HCT116 (cell line): ENCODE results near the gene THOC1. TPM values are rescaled to one million over a fixed set of nuclear protein-coding genes. Genes with fewer than 3 reads are reported as not detected.
A peak's percentile ranks its signal among the peaks of the same experiment; 100 is the strongest.

Experiments
- ATAC-seq: fragments of 200-7000 bp; cut with Tn5 transposase; 2 replicates; pipeline ENCODE4 v1.9.1; 2020; ENCODE audit warnings: mild to moderate bottlenecking, moderate library complexity
- BruUV-seq: library from RNA; stranded (reverse); fragments of 400-500 nt; replicated peaks from 2 replicates; lab custom pipeline; 2021; lab: Mats Ljungman, UMichigan
- CTCF ChIA-PET: fragments of 300-600 bp; sonication (Branson Sonifier 250); formaldehyde crosslinking; loops from one replicate; lab custom pipeline; 2021; ENCODE audit warnings: antibody characterized with exemption; lab: Charles Lee
- POLR2A ChIA-PET: fragments of 300-600, 350-600 bp; sonication (Branson Sonifier 250); formaldehyde crosslinking; loops from one replicate; lab custom pipeline; 2021; ENCODE audit warnings: antibody characterized with exemption; lab: Charles Lee
- RAD21 ChIA-PET, 2 experiments: fragments of 300-600 bp; sonication (Branson Sonifier 250); formaldehyde crosslinking; loops; one replicate each; lab custom pipeline; 2023; ENCODE audit warnings: low total read pairs in 2 of 2; ENCODE audit not compliant: uncharacterized antibody in 2 of 2, unreplicated experiment in 2 of 2, low non-redundant PET in 1 of 2; lab: Charles Lee
- DNase-seq: peaks from one replicate; pipeline ENCODE4 v3.0.0-alpha.2; 2010; ENCODE audit warnings: low read depth, low spot score
- H2AFZ ChIP-seq: fragments of 200-600 bp; shearing (Covaris generic), sonication (generic); 2 replicates; pipeline ENCODE4 v1.6.1; 2017; ENCODE audit warnings: low read depth, mixed run types, mixed read lengths, antibody characterized with exemption, low read length; ENCODE audit not compliant: poor library complexity, severe bottlenecking
- H3K27ac ChIP-seq: 2 replicates; pipeline ENCODE4 v1.5.1; 2012; ENCODE audit warnings: low read depth, low read length
- H3K27me3 ChIP-seq: fragments of 200-600 bp; sonication (generic); 2 replicates; pipeline ENCODE4 v1.6.1; 2016; ENCODE audit warnings: mixed run types, low read length, mixed read lengths; ENCODE audit not compliant: insufficient read depth
- H3K36me3 ChIP-seq, 2 experiments: fragments of 200-500 bp in 1 of 2; fragments of 200-600 bp in 1 of 2; sonication (Bioruptor generic) in 1 of 2; sonication (generic) in 1 of 2; 2 replicates each; pipeline versions ENCODE4 v1.5.1 to v1.6.1; 2014 to 2016; ENCODE audit warnings: low read length in 2 of 2, inconsistent platforms in 1 of 2, mixed read lengths in 1 of 2, mixed run types in 1 of 2; ENCODE audit not compliant: insufficient read depth in 2 of 2, control insufficient read depth in 1 of 2
- H3K4me1 ChIP-seq, 2 experiments: fragments of 200-600 bp in 1 of 2; sonication (generic) in 1 of 2; 2 replicates each; pipeline versions ENCODE4 v1.5.1 to v1.6.1; 2012 to 2017; ENCODE audit warnings: low read length in 2 of 2, inconsistent platforms in 1 of 2, mild to moderate bottlenecking in 1 of 2, mixed read lengths in 1 of 2, mixed run types in 1 of 2, moderate library complexity in 1 of 2; ENCODE audit not compliant: insufficient read depth in 2 of 2, control insufficient read depth in 1 of 2
- H3K4me2 ChIP-seq: fragments of 200-600 bp; sonication (generic); 2 replicates; pipeline ENCODE4 v1.6.1; 2017; ENCODE audit warnings: mixed run types, low read length, mixed read lengths
- H3K4me3 ChIP-seq, 2 experiments: fragments of 200-600 bp in 1 of 2; sonication (generic) in 1 of 2; replicated peaks in 1 of 2; 2 replicates each; pipeline ENCODE4 v1.5.1; 2011 to 2016; ENCODE audit warnings: low read length in 2 of 2, control low read depth in 1 of 2, low read depth in 1 of 2, mild to moderate bottlenecking in 1 of 2, mixed read lengths in 1 of 2, mixed run types in 1 of 2
- H3K79me2 ChIP-seq: fragments of 200-600 bp; sonication (generic); 2 replicates; pipeline ENCODE4 v1.6.1; 2017; ENCODE audit warnings: mild to moderate bottlenecking, mixed run types, low read length, moderate library complexity, mixed read lengths; ENCODE audit not compliant: insufficient read depth
- H3K9ac ChIP-seq: fragments of 200-600 bp; sonication (generic); 2 replicates; pipeline ENCODE4 v1.6.1; 2016; ENCODE audit warnings: low read length, mixed read lengths
- H3K9me2 ChIP-seq: fragments of 200-600 bp; sonication (generic), shearing (Covaris generic); 2 replicates; pipeline ENCODE4 v1.6.1; 2017; ENCODE audit warnings: mixed run types, mild to moderate bottlenecking, moderate library complexity; ENCODE audit not compliant: insufficient read depth
- H3K9me3 ChIP-seq, 2 experiments: fragments of 200-500 bp in 1 of 2; fragments of 200-600 bp in 1 of 2; sonication (Bioruptor generic) in 1 of 2; sonication (generic) in 1 of 2; 2 replicates each; pipeline ENCODE4 v1.6.1; 2014 to 2017; ENCODE audit warnings: low read length in 2 of 2, mixed read lengths in 2 of 2, inconsistent platforms in 1 of 2, low read depth in 1 of 2, mild to moderate bottlenecking in 1 of 2, mixed run types in 1 of 2, moderate library complexity in 1 of 2; ENCODE audit not compliant: control insufficient read depth in 1 of 2, insufficient read depth in 1 of 2
- H4K20me1 ChIP-seq: fragments of 200-600 bp; sonication (generic), shearing (Covaris generic); 2 replicates; pipeline ENCODE4 v1.6.1; 2017; ENCODE audit warnings: mixed run types, mild to moderate bottlenecking, moderate library complexity; ENCODE audit not compliant: insufficient read depth
- POLR2A ChIP-seq: IDR thresholded peaks from 2 replicates; pipeline ENCODE4 v1.7.0; 2011; ENCODE audit warnings: borderline replicate concordance; ENCODE audit not compliant: insufficient read depth, insufficient read length; ENCODE audit errors: extremely low read depth
- SP1 ChIP-seq: IDR thresholded peaks from 2 replicates; pipeline ENCODE4 v1.6.1; 2012; ENCODE audit warnings: low read depth
- TCF7L2 ChIP-seq: IDR thresholded peaks from 2 replicates; pipeline ENCODE4 v1.7.0; 2011; ENCODE audit warnings: borderline replicate concordance, inconsistent platforms; ENCODE audit not compliant: insufficient read depth, insufficient read length; ENCODE audit errors: extremely low read depth
- ZNF274 ChIP-seq: fragments of 200-500 bp; sonication (Bioruptor generic); IDR thresholded peaks from 2 replicates; pipeline ENCODE4 v1.6.1; 2014; ENCODE audit warnings: mild to moderate bottlenecking, low read depth, low read length, inconsistent platforms
- intact Hi-C: fragments of 100-400 bp; cut with micrococcal nuclease; formaldehyde crosslinking; loops from 2 replicates; pipeline ENCODE4 v1.10.0; 2022
- total RNA-seq: library from RNA; stranded (reverse); gene quantifications from one replicate; pipeline ENCODE4 v1.2.1, GENCODE V29; 2021; ENCODE audit not compliant: unreplicated experiment
- TF ChIP-seq, protein P1 (sequence below): IDR thresholded peaks from 2 replicates; pipeline ENCODE4 v1.6.1; 2011; ENCODE audit warnings: mild to moderate bottlenecking, low read length, moderate library complexity; ENCODE audit not compliant: insufficient replicate concordance; ENCODE audit errors: extremely low read depth
- TF ChIP-seq, protein P2 (sequence below): IDR thresholded peaks from 2 replicates; pipeline ENCODE4 v1.6.1; 2012
- TF ChIP-seq, protein P3 (sequence below): IDR thresholded peaks from 2 replicates; pipeline ENCODE4 v1.6.1; 2012

The THOC1 gene
- total RNA-seq, 1 experiment from 2014 or later: 26.0 TPM

DNA sequence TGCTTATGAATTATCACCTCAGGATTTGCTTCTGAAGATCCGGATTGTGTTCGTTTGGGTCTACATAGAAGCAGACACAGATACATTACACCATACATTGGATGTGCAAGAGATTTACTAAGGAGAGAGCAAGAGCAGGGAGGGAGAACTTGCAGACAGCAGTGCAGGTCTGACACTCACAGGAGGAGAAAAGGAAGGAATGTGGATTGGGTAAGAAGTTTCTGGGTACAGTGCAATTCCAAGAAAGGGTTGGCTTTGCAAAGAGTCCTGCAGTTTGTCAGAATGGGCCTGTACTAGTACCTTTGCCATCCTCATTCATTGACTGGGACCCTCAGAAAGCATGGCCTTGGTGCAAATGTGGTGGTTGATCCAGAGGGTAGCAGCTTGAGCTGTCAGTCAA is 4.8 kb upstream of the THOC1 start (continued):
- TF ChIP-seq, protein P1, sequence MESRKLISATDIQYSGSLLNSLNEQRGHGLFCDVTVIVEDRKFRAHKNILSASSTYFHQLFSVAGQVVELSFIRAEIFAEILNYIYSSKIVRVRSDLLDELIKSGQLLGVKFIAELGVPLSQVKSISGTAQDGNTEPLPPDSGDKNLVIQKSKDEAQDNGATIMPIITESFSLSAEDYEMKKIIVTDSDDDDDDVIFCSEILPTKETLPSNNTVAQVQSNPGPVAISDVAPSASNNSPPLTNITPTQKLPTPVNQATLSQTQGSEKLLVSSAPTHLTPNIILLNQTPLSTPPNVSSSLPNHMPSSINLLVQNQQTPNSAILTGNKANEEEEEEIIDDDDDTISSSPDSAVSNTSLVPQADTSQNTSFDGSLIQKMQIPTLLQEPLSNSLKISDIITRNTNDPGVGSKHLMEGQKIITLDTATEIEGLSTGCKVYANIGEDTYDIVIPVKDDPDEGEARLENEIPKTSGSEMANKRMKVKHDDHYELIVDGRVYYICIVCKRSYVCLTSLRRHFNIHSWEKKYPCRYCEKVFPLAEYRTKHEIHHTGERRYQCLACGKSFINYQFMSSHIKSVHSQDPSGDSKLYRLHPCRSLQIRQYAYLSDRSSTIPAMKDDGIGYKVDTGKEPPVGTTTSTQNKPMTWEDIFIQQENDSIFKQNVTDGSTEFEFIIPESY: no peak
- TF ChIP-seq, protein P2, sequence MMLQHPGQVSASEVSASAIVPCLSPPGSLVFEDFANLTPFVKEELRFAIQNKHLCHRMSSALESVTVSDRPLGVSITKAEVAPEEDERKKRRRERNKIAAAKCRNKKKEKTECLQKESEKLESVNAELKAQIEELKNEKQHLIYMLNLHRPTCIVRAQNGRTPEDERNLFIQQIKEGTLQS: no peak
- TF ChIP-seq, protein P3, sequence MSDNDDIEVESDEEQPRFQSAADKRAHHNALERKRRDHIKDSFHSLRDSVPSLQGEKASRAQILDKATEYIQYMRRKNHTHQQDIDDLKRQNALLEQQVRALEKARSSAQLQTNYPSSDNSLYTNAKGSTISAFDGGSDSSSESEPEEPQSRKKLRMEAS: no peak

DNA sequence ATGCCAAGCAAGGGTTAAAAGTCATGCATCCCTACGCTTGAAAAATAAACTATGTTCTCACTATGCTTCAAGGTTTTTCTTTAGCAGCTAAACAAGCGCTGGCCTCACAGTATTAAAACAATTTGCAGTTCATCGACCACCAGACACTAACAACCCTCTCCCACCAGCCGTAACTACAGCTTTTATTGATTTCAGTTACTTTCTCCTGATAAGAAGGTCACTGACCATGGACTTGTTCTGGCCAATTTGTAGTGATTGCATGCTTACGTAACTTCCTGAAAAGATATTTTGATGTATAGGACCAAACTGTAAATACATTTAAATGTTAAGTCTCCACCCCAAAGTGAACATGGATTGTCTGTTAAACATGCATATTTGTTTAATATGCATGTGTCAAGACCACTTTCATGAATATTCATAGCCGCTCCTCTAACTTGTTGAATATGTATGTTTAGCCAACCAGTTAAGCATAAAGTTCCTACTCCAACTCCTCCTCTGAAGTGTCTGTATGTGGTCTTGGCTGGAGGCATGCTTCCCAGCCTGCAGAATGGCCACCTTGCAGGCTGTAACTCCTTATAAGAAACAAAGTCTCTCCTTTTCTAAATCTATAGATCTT is 1.7 kb upstream of the THOC1 start:
- Histone ChIP-seq H3K9me2 (no peaks in the 10 kb centered on the region), H4K20me1 (no peaks in the 10 kb centered on the region), H3K9me3 (no peaks in the 10 kb centered on the region), H3K4me1 (peaks cover 0 to 3% of the 10 kb centered on the region in 2 experiments; a peak in 1 of 4 replicates), H3K9ac (no peak overlapping the region), H2AFZ (no peak overlapping the region), H3K4me3 (0 out of 4 replicates have a peak overlapping the region, but pooled peaks of 1 of the 2 experiments have one; percentile 78), H3K79me2 (peaks cover 30% of the 10 kb centered on the region), H3K27me3 (no peaks in the 10 kb centered on the region), H3K4me2 (peak overlapping the region; percentile 70; the same call in 1 of the 2 replicates), H3K27ac (no peak overlapping the region), H3K36me3 (peaks cover 0 to 3% of the 10 kb centered on the region in 2 experiments; a peak in 2 of 4 replicates)
- TF ChIP-seq TCF7L2 (no peak), POLR2A (no peak), SP1 (no peak), ZNF274 (no peak)
- TF ChIP-seq, protein P1: no peak
- ChIA-PET RAD21 (no interaction called here), POLR2A (no interaction called here), CTCF (no interaction called here)
- no TSS peak for BruUV-seq
- DNase-seq (no peak), ATAC-seq (no peak)
- intact Hi-C loops: loop anchor here (5.0 kb wide), 1 partner anchor 157 kb away; no protein-coding TSS in a partner anchor
